GM21423 (cell line): ENCODE results near the gene RPS3.
"Not testable (repeated sequence)": the region's sequence is repeated elsewhere in the genome, so short reads cannot be mapped to it uniquely, and the experiment has no call there.

Experiments used
- ATAC-seq: cut with Tn5 transposase; IDR thresholded peaks from one replicate; pipeline ENCODE4 v1.9.1; 2021; ENCODE audit warnings: mild to moderate bottlenecking, moderate library complexity; ENCODE audit not compliant: unreplicated experiment

The RPS3 gene

DNA sequence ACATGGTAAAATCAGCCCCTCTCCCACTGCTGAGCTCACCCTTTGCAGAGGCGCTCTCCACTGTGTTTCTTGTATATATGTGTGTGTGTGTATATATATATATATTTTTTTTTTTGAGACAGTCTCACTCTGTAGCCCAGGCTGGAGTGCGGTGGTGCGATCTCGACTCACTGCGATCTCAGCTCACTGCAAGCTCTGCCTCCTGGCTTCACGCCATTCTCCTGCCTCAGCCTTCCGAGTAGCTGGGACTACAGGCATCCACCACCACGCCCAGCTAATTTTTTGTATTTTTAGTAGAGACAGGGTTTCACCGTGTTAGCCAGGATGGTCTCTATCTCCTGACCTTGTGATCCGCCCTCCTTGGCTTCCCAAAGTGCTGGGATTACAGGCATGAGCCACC, 13.8 kb downstream of the RPS3 start:
- not testable (repeated sequence) for ATAC-seq

DNA sequence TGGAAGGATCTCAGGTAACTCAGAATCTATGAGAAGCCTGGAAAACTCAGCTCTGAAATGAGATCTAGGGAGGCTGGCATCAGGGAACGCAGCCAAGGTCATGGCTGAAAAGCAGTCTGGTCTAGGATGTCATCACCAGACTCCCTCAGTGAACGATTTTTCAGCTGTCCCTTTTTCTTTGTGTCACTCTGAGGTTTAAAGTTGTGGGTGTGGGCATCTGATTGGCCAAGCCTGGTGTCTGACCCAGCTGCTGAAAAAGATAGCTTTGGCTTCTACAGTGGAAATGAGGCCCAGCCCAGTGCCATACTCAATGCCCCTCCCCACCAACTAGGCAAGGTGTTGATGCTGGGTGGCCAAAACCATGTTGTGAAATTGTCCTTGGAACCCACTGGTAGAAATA, 14.5 kb downstream of the RPS3 start:
- ATAC-seq = no peak

DNA sequence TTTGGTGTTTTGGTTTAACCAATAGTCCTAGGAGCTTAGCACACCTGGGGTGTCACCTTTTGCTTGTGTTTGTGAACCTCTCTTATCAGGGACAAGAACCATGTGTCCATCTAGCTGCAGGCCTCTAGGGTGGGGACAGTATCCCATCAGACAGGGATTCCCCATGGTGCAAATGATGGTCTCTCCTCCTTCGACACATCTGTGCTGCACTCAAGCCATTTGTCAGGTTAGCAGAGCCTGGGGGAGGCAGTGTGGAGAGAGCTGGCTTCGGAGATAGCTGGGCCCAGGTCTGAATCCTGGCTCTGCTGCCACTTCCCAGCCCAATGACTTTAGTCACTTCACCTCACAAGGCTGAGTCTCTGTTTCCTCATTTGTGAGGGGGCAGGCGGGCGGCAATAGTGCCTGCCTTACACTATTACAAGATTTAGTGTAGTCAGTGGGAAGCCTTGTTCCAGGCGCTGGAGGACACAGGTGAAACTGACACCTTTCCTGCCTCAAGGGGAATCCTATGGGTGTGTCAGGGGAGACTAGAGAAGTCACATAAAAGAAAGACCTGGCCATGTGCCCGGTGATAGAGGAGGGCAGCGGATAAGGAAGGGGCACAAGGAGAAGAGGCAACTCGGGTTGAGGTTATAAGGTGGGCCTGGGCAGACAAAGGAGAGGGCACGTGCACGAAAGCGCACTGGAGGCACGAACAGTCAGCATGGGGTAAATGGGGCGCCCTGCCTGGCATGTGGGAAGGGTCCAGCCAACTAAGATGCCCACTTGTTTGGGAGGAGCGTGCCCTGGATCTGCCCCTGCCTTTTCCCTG, 21.1 kb downstream of the RPS3 start:
- ATAC-seq = no peak

DNA sequence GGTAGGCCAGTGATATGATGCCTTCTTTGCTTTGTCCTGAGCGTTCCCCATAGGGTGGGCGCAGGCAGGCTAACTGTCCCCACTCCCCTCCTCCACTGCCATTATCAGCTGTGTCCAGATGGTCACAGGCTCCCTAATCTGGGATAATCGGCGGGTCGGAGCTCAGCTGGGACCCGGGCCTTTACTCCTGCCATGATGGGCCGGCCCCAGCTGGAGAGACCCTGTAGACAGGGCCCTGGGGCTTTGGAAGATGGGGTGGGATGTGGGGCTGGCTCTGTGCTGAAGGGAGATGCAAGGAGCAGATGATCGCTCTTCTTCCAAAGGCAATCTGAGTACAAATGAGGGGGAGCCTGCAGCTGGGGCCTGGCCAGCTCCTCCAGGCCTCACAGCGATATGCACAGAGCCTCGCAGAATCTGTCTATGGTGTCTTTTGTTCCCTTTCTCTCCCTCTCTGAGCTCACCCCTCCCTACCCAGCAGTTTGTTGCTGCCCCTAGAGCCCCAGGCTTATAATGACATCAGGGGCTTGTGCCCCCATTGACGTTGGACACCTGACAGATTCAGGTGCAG, 21.8 kb downstream of the RPS3 start:
- ATAC-seq = no peak

DNA sequence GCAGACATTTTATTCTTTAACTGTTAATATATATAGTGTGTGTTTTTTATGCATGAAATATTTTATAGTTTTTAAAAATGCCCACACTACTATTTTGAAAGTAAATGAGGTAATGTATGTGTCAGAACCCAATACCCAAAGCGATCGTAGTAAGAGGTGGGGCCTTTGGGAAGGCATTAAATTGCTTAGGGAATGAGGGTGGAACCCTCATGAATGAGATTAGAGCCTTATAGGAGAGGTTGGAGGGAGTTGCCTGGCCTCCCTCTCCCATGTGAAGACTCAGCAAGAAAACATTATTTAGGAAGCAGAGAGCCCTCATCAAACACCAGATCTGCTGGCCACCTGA, 22.6 kb downstream of the RPS3 start:
- no peak for ATAC-seq

DNA sequence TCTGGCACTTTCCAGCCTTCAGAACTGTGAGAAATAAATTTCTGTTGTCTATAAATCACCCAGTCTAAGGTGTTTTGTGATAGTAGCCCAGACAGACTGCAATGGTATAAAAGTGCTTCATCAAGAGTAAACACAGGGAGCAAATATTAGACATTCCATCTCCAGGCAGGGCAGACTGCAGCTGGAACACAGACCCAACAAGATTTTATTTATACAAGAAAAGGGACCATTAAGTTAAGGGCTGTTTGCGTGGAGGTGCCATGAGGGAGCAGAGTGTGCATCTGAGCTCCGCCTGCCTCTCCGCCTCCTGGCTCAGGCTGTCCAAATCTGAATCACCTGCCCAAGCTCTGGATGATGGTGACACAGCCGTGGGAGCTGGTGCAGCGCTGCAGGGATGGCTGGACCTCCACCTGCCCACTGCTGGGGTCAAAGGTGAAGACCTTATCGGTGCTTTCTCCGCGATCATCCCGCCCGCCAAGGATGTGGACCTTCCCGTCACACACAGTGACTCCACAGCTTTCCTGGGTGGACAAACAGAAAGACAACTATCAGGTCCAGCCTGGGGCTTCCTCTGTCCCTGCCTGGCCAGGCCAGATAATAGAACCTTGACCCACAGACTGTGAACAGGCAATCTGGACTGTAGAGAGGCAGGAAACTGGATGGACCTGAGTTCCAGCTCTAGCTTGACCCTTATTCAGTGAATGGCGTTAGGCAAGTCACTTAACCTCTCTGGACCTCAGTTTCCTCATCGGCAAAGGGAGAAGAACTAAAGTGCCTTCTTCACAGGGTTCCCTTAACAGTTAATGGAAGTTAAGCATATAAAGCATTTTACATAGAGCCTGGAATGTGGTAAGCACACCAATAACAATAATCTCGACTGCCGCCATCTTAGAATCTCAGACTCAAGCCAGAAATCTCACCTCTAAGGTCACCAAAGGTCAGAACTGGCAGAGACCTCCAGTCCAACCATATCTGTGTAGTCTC, 23.2 kb downstream of the RPS3 start:
- ATAC-seq = no peak

DNA sequence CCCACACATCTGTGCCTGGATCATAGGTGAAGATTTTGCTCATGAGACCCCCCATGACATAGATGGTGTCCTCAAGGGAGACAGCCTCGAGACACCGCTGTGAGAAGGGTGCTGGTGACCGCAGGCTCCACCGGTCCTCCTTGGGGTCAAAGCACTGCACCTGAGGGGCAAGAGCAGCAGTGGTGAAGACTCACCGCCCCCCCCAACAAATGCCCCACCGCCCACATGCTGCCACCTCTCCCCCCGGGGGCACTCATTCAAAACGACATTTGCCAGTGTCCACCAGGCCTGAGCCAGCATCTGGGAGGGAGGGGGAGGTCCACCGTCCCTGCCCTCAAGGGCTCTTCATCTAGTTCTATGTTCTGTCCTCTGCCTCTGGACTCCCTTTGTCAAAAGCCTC, 24.4 kb downstream of the RPS3 start:
- ATAC-seq = no peak

DNA sequence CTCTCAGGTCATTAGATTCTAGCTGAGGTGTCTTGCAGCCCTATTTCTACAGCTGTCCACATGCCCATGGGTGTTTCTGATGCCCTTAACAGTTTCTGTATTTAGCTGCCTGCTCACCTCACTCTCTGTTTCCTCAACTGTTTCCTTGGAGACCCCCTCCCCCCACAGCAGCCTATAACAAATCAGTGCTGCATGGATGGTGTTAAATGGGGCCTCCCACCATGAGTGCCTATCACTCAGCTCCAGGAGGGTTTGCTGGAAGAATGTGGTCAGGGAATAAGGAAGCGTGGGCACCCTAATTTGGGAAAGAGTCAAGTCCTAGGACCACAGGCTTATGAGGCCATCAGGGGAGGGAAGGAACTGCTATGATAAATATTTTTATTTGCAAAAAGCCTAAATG, 25.1 kb downstream of the RPS3 start:
- no peak for ATAC-seq

DNA sequence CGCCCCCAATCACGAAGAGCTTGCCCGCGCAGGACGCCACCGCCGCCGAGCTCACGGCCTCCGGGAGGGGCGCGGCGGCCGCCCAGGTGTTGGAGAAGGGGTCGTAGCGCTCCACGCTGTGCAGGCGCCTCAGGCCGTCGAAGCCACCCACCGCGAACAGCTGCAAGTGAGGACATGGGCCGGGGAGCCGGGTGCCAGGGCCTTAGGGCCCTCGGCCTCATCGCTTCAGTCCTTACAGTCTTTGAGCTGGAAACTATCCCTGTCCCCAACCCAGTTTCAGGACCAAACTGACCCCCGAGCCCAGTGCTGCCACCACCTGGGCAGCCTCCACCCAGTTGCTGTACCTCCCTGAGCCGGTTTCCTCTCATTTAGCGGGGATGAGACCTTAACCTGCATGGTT, 26.1 kb downstream of the RPS3 start:
- ATAC-seq = no peak

DNA sequence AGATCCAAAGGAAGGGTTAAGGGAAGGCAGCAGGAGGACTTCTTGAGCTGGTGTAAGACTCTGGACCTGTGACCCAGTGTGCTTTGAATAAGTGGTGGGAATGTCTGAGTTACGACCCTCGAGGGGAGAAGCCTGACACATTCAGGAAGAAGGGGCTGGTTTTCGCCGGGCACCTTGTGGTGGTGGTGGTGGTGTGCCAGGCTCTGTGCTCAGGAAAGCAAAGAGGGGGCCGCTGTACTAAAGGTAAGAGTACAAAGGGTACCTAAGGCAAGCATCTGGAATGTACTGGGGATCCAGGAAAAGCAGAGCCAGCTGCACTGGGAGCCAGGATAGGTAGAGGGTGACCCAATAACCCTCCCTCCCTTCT, 27.4 kb downstream of the RPS3 start:
- no peak for ATAC-seq

DNA sequence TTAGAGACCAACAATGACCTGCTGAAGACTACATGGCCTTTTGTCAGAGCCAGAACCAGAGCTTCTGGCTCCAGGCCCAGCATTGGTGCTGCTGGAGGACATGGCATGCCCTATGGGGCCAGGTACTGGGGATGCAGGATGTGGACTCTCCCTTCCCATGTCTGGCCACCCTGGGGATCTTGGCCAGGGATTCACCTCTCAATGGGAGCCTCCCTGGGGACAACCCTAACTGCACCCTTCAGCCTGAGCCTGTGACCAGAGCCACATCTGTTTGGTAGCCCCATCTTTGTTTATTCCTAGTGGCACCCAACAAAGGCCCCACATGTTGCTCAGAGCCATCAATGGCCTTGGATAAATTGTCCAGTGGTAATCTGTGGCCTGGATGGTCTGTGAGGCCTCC, 27.9 kb downstream of the RPS3 start:
- no peak for ATAC-seq

DNA sequence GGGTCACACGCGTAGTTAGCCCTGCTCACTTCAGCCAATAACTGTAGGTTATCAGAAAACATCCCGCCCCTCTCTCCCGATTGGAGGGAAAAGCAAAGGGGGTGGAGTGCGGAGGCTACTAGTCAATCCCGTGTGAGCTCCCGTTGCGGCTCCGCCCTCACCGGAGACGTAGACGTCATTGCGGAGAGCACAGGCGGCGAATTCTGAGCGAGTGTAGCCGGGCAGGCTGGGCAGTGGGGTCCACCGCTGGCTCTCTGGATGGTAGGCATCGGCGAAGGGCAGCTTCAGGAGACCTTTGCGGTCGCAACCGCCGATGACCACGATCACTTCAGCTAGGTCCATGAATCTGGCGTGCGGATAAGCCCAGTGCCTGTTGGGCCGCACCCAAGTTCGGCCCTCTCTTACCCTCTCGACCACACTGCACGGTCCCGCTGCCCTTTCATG, 29.0 kb downstream of the RPS3 start:
- ATAC-seq = no peak

DNA sequence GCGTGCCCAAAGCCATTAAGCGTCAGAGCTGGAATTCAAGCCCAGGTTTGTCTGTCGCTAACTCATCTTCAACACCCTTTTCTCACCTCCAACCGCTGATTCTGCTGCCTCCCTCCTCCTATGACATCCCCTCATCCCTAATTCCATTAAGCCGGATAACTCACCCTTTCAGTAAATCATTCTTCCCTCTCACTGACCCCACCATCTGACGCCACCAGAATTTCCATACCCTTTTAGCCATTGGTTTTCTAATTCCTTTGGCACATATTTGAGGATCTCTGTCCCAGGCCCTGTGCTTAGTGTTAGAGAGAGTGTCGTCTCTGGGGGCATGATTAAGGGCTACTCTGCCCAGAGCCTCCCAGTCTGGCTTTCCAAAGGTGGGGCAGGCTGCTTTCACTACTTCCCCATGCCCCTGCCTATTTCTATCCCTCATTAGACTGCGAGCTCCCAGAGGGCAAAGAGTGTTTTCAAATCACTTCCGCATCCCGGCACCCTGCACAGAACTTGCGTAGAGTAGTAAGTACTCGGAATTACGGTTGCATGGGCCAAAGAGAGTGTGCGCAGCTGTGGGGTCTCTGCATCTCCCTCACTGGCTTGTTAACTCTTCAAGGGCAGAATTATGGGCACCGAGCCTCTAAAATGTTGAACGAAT, 29.8 kb downstream of the RPS3 start:
- ATAC-seq = no peak

DNA sequence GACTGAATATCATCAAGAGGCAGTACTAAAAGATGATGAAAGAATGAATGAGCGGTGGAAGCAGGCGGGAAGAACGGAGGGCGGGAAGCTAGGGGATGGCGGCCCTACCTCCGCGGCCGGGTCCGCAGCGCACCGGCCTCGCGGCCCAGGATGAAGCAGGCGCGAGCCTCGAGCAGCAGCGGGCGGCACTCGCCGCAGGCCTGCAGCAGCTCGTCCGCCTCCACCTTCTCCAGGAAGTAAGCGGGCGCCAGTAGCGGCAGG, 30.3 kb downstream of the RPS3 start:
- no peak for ATAC-seq

DNA sequence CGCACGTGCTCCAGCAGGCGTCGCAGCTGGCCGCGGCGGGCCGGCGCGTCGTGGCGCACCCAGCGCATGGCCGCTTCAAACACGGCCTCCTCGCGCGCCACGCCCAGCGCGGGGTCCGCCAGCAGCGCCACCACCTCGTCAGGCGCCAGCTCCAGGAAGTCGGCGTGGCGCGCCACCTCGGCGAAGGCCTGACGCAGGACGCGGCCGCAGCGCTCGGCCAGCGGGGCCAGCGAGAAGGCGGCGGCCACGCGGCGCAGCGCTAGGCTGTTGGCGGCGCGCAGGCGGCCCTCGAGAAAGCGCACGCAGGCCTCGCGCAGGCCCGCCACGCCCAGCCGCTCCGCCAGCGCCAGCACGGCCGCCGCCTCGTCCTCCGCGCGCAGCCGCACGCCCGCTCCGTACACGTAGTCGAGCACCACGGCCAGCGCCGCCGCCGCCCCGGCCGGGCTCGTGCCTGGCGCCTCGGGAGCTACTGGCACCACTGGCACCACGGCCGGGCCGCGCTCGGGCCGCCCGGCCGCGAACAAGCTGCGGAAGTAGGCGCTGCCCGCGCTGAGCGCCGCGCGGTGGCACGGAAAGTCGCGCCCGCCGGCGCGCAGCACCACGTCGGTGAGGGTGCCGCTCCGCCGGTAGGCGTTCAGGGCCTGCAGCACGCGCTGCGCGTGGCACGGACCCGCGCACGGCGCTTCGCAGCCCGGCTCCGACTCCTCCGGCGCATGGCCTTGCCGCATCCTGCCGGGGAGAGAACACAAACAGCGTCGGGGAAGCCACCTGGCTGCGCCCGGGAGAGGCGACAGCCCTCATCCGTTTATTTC, 30.8 kb downstream of the RPS3 start:
- peak; percentile 39 for ATAC-seq

DNA sequence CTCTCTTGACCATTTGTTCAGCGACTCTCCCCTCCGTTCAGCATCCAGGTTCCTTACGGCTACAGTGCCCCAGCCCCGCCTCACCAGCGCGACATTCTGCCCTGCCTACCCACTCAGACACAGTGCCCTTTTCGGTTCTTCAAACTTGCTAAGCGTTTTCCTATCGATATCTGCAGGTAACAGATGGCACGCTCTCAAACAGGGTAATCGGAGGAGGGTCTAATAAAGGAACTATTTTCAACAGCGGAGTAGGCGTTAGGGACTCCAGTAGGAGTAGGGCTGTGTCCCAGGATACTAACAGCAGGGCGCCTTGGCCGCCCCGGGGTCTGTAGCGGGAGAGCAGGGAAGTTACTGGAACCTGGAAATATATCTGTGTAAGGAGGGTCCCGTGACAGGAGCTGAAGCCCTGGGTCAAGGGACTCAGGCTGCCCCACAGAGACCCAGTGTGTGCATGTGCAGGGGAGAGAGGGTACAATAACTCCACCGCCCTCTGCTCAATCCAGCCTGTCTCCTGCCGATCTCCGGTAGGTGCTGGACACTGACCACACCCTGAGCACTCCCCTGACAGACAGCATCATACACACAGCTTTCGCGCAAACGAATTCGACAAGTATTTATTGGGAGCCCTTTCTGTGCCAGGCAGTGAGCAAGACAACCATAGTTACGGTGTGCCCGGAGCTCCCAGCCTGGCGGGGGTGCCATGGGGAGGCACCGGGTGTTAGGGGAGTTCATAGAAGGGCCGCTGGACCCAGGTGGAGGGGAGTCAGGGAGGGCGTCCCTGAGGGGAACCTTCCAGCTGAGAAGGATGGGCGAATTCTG, 31.6 kb downstream of the RPS3 start:
- ATAC-seq = no peak

DNA sequence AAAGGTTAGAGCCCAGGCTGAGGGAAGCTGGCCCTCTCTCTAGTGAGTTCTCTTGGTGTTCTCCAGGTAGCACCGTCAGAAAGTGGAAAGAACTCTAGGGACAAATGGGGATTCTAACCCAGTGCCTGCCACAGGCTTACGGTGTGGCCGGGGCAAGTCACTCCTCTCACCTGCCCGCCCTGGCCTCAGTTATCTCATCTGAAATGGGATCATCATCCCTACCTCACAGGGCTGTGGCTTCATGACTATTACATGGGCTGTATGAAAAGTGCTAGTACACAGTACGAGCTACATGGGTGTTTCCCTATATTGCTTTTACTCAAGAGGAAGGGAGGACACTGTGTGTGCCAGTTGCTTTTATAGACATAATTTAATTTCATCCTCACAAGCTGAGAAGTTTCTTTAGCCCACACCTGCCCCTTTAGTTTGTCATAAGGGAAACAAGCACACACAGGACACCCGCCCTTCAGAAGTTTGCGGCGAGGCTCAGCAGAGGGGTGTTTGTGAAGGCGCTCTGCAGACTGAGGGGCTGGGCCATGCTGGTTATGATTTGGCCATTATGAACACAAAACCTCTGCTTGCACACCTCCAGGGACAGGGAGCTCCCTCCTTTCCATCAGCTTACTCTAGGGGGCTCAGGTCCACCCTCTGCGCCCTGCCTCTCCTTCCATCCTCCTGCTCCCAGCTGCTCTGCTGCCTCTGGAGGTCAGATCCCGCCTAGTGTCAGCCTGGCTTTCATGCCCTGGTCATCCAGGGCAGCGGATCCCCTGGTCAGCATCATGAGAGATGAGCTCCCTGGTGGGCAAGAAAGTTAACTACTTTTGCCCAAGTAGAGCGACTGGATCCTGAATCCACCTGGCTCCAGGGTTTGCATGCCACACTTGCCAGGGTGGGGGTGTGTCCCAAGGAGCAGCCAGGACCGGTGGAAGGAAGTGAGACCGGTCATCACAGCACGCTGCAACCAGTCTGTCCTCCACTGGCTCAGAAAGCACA, 32.5 kb downstream of the RPS3 start:
- no peak for ATAC-seq

DNA sequence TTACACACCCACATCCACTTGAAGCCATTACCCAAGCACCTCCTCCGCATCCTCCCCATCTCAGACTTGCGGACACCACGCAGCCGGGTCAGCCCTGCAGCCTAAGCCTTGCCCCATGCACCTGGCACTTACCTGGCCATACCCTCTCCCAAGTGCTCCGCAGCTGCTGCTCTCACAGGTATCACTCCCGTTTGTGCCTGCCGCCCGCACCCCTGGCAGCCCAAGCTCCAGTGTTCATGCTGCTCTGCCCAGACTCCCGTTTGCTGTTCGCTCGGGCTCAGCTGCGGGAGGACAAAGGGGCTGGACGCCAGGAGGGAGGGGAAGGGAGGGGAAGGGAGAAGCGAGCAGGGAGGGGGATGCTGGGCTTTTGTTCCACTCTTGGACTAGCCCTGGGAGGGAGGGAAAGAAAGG, 33.6 kb downstream of the RPS3 start, which contains the start of gene KLHL35:
Gene KLHL35 (minus strand): TSS at position 293 of the 411 bp plus-strand sequence. CDS start 2,574 bp downstream, outside the sequence.
- ATAC-seq = no peak
